ENCODE data around the gene CAMKK2.
"Not testable (repeated sequence)": the region's sequence is repeated elsewhere in the genome, so short reads cannot be mapped to it uniquely, and the experiment has no call there.

CAMKK2 gene

DNA sequence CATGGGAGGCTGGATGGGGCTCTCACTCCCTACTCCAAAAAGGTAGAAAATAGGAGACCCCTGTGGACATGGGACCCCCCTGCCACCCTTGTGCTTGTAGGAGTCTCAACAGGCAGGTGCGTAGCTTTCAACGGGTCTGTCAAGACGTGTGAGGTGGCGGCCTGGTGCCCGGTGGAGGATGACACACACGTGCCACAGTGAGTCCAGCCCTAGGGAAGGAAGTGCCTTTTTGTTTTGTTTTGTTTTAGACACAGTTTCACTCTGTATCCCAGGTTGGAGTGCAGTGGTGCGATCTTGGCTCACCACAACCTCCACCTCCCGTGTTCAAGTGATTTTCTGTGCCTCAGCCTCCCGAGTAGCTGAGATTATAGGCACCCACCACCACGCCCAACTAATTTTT is 73.7 kb downstream of the CAMKK2 start:
- peak in 1 of 2 donors; percentile 47 for DNase-seq

DNA sequence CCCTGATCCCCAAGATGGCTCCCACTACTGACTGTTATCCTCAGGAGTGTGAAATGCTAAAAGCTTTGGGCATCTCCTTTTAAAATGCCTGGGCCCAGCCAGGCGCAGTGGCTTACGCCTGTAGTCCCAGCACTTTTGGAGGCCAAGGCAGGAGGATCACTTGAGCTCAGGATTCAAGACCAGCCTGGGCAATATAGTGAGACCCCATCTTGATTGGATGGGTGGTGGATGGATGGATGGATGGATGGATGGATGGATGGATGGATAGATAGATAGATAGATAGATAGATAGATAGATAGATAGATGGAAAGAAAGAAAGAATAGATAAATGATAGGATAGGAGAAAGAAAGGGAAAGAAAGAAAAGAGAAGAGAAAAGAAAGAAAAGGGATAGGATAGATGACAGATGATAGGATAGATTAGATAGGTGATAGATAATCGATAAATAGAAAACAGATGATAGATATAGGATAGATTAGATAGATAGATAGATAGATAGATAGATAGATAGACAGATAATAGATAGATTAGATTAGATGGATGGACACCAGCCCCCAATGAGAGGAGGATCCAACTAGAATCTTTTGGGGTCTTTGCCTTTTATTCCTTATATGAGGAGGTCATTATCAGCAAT is 77.0 kb downstream of the CAMKK2 start:
- DNase-seq = no peak

DNA sequence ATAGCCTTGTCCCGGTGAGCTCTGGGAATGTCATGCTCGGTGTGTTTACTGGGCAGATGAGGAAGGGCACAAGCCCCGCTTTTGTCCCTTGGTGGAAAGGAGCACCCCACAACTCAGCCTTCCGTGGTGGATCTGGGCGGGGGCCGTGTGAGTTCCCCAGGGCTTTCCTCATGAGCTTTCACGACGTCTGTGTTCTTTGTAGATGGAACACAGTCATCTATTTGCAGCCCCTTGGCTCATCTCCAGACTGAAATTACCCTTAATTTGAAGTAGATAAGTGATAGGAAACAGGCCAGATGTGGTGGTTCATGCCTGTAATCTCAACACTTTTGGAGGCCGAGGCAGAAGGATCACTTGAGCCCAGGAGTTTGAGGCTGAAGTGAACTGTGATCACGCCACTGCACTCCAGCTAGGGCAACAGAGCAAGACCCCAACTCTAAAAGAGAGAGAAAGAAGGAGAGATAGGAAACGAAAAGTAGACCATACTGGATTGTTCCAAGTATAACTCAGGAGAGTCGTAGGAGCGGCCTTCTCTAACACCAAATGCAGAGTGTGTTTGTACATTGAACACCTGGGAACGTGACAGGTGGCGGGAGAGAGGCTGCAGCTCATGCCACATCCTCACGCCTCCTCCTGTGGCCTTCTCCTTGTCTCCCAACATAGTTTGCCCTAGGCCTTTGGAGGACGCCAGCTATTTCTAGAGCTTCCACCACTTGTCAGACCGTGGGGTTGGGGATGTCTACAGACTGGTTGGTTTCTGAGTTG is 77.7 kb downstream of the CAMKK2 start:
- DNase-seq = no peak

DNA sequence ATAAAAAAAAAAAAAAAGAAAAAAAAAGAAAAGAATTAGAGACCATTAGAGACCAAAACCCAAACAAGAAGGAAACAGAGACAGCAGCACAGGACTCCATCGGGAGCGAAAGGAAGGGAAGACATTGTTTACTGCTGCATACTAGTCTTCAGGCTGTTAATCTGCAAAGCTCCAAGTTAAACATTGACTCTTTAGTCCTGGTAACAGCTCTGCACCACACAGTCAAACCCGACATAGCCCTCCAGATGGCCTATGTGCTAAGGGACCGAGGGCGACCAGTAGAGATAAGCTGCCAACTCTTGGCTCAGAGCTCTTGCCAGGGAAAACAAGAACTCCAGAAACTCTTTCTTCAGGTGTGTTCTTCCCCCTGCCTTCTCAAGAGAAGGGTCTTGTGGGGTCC is 78.7 kb downstream of the CAMKK2 start:
- no peak for DNase-seq

DNA sequence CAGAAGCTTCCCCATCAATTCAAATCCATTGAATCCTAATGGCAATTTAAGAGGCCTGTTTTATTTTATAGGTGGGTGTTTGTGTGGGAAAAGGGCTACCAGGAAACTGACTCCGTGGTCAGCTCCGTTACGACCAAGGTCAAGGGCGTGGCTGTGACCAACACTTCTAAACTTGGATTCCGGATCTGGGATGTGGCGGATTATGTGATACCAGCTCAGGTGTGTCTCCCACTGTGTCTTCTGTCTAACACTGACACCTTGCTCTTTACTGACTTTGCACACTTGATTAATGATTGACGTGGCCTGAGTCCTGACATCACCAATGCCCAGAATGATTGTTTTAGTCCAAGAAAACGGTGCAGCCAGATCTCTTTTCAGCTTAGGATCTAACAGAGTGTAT is 79.4 kb downstream of the CAMKK2 start:
- no peak for DNase-seq

DNA sequence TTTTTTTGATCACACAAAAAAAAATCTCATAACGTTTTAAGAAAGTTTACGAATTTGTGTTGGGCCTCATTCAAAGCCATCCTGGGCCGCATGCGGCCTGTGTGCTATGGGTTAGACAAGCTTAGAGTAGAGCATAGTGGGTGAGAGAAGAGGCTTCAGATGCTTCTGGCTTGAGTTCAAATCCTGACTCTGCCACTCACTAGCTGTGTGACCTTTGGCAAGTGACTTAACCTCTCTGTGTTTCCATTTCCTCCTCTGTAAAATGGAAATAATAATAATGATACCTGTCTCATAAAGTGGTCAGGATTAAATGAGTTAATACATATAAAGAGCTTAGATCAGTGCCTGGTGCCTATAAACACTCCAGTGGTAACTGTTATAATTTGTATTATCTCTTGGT is 80.4 kb downstream of the CAMKK2 start:
- DNase-seq = no peak

DNA sequence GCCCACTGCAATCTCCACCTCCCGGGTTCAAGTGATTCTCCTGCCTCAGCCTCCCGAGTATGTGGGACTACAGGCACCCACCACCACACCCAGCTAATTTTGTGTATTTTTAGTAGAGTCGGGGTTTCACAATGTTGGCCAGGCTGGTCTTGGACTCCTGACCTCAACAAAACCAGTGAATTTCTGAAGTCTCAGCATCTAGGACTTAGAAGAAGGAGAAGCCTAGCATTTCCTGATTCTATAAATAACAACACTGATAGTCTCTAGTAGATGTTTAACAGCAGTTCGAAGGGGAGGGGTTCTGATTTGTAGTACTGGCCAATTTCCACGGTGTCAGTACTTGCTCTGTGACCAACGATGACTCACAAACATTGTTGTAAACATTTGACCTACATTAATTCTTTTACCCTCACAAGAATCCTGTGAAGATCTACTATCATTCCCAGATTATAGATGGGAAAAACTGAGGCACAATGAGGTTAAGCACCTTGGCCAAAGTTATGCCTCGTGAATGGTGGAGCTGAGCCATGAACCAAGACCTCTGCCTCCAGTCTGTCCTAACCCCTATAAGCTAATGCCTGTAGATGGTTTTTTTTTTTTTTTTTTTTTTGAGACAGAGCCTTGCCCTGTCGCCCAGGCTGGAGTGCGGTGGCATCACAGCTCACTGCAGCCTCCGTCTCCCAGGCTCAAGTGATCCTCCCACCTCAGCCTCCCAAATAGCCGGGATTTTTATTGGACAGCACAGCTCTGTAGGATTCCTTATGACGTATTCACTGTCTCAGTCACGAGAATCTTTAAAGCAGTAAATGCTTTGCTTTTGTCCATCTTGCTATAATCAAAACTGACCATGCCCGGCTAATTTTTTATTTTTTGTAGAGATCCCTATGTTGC is 81.4 kb downstream of the CAMKK2 start:
- DNase-seq = peak in 1 of 2 donors; percentile 40

DNA sequence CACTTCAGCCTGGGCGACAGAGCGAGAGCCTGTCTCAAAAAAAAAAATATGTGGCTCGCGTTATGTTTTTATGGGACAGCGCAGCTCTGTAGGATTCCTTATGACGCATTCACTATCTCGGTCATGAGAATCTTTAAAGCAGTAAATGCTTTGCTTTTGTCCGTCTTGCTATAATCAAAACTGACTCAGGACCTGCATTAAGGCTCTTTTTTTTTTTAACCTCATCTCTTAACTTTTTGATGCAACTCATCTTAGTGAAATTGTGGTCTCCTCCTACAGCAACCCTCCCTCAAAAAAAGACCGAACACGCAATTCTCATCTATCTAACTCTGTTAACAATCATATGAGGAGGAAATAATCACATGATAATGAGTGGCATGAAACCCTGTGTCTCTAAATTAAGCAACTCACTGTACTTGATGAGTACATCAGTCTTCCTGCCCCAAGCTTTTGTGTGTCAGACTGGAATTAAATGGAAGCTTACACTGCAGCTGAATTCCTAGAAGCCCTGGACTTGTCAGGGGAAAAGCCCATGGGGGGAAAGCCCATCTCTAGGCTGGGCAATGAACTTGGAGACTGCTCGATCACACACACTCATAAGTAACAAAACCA is 82.2 kb downstream of the CAMKK2 start:
- peak; percentile 15 to 46 for DNase-seq

DNA sequence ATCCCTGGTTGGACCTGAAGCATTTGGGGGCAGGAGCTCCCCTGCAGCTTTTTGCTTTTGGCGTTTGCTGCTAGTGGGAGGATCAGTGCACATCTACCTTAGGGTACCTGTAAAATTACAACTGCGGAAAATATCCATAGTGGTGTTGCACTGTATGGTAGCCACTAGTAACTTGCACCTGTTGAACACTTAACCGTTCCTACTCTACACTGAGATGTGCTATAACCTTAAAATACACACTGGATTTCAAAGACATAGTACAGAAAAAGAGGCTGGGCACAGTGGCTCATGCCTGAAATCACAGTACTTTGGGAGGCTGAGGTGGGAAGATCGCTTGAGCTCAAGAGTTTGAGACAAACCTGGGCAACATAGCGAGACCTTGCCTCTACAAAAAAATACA is 83.6 kb downstream of the CAMKK2 start:
- DNase-seq = no peak

DNA sequence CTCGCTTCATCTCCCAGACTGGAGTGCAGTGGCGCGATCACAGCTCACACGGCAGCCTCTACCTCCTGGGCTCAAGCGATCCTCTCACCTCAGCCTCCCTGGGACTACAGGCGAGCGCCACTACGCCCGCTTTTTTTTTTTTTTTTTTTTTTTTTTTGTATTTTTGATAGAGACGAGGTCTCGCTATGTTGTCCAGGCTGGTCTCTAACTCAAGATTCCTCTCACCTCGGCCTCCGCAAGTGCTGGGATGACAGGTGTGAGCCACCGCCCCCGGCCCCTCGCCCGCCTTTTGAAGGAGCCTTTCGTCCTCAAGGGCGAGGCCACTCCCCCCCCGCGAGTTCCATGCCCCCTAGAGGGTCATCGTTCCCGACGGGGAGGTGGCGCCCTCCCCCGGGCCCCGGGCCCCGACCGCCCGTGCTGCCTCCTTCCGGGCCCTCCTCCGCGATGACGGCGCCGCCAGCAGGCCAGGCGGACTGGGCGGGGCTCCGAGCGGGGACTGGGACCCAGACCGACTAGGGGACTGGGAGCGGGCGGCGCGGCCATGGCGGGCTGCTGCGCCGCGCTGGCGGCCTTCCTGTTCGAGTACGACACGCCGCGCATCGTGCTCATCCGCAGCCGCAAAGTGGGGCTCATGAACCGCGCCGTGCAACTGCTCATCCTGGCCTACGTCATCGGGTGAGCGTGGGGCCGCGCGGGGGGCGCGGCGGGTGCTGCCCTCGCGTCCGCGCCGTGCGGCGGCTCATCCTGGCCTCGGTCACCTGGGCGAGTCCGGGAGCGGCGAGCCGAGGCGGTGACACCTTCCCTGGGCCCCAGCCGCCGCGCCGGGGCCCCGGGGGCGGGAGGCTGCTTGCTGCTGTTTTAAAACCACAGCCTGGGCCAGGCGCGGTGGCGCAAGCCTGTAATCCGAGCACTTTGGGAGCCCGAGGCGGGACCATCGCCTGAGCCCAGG is 86.6 kb downstream of the CAMKK2 start, which contains the start of gene P2RX4:
Gene P2RX4, plus strand, starts transcription at position 506 of the 949 bp plus-strand sequence. Its CDS starts 36 bp downstream, at position 542.
- DNase-seq = peak; percentile 90 to 91

DNA sequence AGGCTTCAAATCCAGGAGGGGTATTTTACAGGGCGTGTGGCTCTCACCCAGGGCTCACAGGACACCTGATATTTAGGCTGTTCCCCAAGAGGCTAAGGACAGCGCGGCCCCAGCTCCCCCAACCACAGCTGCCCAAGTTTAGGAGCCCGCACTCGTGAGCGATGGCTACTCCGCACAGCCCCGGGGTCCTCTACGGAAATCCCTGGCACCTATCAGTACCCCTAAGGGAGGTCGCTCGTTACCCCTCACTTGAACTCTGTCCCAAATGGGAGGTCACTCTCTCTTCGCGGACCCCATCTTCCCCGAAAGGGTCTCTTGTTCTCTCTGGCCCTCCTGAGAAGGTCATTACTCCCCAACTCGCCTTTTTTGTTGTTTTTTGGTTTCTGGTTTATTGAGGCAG is 87.3 kb downstream of the CAMKK2 start:
- DNase-seq = no peak

DNA sequence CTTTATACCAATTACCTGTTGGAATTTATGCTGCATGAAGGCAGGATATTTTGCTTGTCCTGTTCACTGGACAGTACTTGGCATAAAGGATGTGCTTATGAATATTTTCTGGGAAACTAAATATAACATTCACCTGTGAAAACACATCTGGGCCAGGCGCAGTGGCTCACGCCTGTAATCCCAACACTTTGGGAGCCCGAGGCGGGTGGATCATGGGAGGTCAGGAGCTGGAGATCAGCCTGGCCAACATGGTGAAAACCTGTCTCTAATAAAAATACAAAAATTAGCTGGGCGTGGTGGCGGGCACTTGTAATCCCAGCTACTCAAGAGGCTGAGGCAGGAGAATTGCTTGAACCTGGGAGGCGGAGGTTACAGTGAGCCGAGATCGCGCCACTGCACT is 87.9 kb downstream of the CAMKK2 start:
- not testable (repeated sequence) for DNase-seq

DNA sequence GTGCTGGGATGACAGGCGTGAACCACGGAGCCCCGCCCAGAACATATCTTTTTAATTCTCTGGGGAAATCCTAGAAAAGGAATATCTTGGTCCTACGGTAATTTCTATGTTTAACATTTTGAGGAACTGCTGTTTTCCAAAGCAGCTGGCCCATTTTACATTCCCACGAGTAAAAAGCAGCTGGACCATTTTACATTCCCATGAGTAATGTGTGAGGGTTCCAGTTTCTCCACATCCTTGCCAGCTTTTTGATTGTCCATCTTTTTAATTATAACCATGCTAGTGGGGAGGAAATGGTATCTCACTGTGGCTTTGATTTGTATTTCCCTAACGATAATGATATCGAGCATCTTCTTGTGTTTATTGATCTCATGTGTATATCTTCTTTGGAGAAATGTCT is 91.0 kb downstream of the CAMKK2 start:
- no peak for DNase-seq

DNA sequence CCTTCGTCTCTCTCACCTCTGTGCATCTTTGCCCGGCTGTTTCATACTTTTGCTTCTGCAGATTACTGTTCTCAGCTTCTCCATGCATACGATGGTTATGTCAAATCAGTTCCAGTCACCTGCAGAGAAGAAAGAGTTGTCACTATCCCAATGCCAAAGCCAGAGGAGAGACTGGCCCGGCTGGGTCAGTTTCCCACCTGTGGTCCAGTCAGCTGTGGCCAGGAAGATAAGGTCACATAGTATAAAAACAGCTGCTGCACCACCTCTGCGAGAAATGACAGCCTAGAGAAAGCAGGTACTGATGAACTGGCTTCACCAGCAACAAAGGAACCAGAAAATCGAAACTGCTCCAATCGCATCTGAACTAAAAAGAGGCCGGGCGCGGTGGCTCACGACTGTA is 93.0 kb downstream of the CAMKK2 start:
- DNase-seq = no peak

DNA sequence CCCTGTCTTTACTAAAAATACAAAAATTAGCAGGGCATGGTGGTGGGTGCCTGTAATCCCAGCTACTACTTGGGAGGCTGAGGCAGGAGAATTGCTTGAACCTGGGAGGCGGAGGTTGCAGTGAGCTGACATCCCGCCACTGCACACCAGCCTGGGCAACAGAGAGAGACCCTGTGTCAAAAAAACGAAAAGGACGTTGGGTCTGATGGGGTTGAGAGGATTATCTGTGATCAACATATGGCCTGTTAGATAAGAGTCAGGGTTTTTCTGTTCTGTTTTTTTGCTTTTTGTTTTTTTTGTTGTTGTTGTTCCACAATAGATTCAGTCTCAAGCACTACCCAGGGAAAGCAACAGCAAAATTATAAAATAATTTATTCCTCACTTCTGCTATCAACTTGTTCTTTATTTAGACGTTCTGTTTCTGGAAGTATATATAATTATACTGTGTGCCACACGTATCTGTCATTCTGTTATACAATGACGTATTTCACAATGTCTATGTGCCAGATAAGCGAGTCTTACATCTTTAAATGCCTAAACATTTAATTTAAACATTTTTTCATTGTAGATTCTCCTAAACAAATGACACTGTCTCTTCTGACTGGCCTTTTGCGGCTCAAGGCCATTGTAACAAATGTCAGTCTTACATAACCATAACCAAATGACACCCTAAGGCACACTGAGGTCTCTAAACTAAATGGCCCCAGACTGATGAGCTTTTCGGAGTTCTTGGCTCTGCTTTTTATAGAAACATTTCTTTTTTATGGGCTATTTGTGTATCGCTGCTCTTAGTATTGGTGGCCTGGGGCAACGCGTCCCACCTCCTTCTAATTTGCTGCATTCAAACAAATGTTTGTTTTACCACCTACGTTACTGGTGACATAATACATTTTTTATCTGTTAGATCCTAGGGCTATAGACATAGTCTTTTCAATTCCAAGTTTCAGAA is 93.8 kb downstream of the CAMKK2 start:
- no peak for DNase-seq

DNA sequence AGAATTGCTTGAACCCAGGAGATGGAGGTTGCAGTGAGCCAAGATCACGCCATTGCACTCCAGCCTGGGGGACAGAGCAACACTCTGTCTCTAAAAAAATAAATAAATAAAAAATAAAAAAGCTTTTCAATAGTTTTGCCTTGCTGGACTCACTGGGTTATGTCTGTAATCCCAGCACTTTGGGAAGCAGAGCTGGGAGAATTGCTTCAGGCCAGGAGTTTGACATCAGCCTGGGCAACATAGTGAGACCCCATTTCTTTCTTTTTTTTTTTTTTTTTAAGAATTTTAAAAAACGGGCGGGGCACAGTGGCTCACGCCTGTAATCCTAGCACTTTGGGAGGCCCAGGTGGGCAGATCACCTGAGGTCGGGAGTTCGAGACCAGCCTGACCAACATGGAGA is 95.4 kb downstream of the CAMKK2 start:
- not testable (repeated sequence) for DNase-seq

DNA sequence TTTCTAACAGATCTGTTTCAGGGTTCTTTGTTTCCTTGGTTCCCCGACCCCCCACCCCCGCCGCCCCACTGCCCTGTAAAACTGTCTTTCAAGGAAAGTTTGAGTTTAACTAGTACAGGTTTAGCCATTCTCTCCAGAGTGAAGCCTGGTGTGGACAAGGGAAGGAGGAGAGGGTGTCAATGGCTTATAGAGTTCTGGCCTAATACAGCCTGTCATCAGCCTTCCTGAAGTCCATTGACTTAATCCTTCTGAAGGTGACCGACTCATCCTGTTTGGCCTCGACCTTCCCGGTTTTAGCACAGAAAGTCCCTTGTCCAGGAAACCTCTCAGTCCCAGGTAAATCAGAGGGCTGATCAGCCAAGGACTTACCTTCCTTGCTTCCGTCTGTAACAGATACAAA is 97.6 kb downstream of the CAMKK2 start:
- DNase-seq = no peak

DNA sequence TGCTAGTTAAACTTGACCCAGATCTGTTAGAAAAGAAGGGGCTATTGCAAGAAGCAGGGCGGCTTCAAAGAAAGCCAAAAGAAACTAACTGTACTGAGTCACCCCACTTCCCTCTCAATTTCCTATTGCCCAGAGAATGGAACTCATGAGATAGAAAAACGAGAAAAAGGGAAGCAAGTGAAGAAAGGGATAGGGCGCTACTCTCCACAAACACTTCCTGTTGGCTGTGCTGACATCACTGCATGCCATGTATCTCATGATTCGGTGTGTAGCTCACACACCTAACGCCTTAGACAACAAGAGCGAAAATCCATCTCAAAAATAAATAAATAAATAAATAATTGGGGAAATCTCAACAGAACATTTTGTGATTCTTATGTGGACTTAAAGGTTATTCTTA is 99.6 kb downstream of the CAMKK2 start:
- peak in 1 of 2 donors; percentile 58 for DNase-seq

DNA sequence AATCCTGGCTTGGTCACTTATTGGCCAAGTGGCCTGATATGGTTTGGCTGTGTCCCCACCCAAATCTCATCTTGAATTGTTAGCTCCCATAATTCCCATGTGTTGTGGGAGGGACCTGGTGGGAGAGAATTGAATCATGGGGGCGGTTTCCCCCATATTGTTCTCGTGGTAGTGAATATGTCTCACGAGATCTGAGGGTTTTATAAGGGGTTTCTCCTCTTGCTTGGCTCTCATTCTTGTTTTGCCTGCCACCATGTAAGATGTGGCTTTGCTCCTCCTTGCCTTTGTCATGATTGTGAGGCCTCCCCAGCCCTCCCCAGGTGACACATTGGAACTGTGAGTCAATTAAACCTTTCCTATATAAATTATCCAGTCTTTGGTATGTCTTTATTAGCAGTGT is 105.4 kb downstream of the CAMKK2 start:
- no peak for DNase-seq

DNA sequence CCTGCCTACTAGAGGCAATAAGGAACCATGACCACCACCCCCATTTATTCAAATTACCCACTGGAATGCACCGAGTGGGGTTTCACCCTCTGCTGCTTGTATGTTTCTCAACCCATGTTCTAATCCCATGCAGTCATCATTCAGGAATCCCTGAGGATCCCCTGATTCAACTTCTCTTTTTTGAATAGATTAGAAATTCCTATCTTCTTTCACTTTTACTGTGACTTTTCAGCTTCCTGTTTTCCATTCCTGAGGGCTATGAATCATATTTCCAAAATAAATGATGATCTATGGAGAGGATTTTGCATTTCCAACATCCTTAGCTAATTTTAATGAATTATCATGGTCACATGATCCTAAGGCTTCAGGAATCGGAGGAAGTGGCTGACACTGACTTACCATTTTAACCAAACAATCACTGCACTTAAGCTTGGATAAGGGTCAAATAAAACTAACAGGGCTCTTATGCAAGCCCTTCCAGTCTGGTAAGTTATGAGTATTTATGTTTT is 105.9 kb downstream of the CAMKK2 start:
- DNase-seq = peak in 1 of 2 donors; percentile 67
